HepG2 (cell line): ENCODE measurements around the gene KCTD14. TPM values are rescaled to one million over a fixed set of nuclear protein-coding genes. Genes with fewer than 3 reads are reported as not detected.

Source experiments
- ELF1 ChIP-seq: sonication (generic); formaldehyde crosslinking; IDR thresholded peaks from 2 replicates; pipeline ENCODE4 v1.4.0; 2020; ENCODE audit warnings: missing genetic modification reagents
- GZF1 ChIP-seq: sonication (generic); formaldehyde crosslinking; IDR thresholded peaks from 2 replicates; pipeline ENCODE4 v1.5.1; 2020; ENCODE audit warnings: mild to moderate bottlenecking, missing genetic modification reagents
- JDP2 ChIP-seq: sonication (generic); formaldehyde crosslinking; IDR thresholded peaks from 2 replicates; pipeline ENCODE4 v1.8.1; 2022; ENCODE audit warnings: missing genetic modification reagents, borderline replicate concordance
- MAF1 ChIP-seq: sonication (generic); formaldehyde crosslinking; IDR thresholded peaks from 2 replicates; pipeline ENCODE4 v1.5.0; 2020; ENCODE audit warnings: missing genetic modification reagents, borderline replicate concordance
- NKX3-1 ChIP-seq: sonication (generic); formaldehyde crosslinking; IDR thresholded peaks from 2 replicates; pipeline ENCODE4 v1.5.0; 2020; ENCODE audit warnings: missing genetic modification reagents
- PLRG1 ChIP-seq: fragments of 450-650 bp; conservative IDR thresholded peaks from 2 replicates; pipeline ENCODE4 v1.6.1; 2016
- PRDM15 ChIP-seq: sonication (generic); formaldehyde crosslinking; IDR thresholded peaks from 2 replicates; pipeline ENCODE4 v1.4.0; 2020; ENCODE audit warnings: missing genetic modification reagents
- REXO4 ChIP-seq: sonication (generic); formaldehyde crosslinking; IDR thresholded peaks from 2 replicates; pipeline ENCODE4 v1.8.0; 2022; ENCODE audit warnings: missing genetic modification reagents, mild to moderate bottlenecking, borderline replicate concordance
- SMYD3 ChIP-seq: sonication (generic); formaldehyde crosslinking; IDR thresholded peaks from 2 replicates; pipeline ENCODE4 v1.8.1; 2023; ENCODE audit warnings: mild to moderate bottlenecking, missing genetic modification reagents
- ZMAT3 ChIP-seq: sonication (generic); formaldehyde crosslinking; conservative IDR thresholded peaks from 2 replicates; pipeline ENCODE4 v1.7.0; 2021; ENCODE audit warnings: missing genetic modification reagents
- ZMYM2 ChIP-seq: sonication (generic); formaldehyde crosslinking; IDR thresholded peaks from 2 replicates; pipeline ENCODE4 v1.8.0; 2022; ENCODE audit warnings: mild to moderate bottlenecking, missing genetic modification reagents
- ZNF143 ChIP-seq: sonication (generic); formaldehyde crosslinking; IDR thresholded peaks from 2 replicates; pipeline ENCODE4 v1.4.0; 2020; ENCODE audit warnings: missing genetic modification reagents
- ZNF232 ChIP-seq: sonication (generic); formaldehyde crosslinking; IDR thresholded peaks from 2 replicates; pipeline ENCODE4 v1.4.0; 2020; ENCODE audit warnings: missing genetic modification reagents, borderline replicate concordance
- ZNF543 ChIP-seq: sonication (generic); formaldehyde crosslinking; IDR thresholded peaks from 2 replicates; pipeline ENCODE4 v1.4.0; 2020; ENCODE audit warnings: mild to moderate bottlenecking, missing genetic modification reagents
- ZNF547 ChIP-seq: sonication (generic); formaldehyde crosslinking; IDR thresholded peaks from 2 replicates; pipeline ENCODE4 v1.5.1; 2020; ENCODE audit warnings: mild to moderate bottlenecking, missing genetic modification reagents
- ZNF709 ChIP-seq: sonication (generic); formaldehyde crosslinking; IDR thresholded peaks from 2 replicates; pipeline ENCODE4 v1.5.0; 2020; ENCODE audit warnings: mild to moderate bottlenecking, missing genetic modification reagents
- ZNF740 ChIP-seq: sonication (generic); formaldehyde crosslinking; IDR thresholded peaks from 2 replicates; pipeline ENCODE4 v1.4.0; 2020; ENCODE audit warnings: missing genetic modification reagents
- ZNF746 ChIP-seq: sonication (generic); formaldehyde crosslinking; IDR thresholded peaks from 2 replicates; pipeline ENCODE4 v1.8.0; 2022; ENCODE audit warnings: mild to moderate bottlenecking, missing genetic modification reagents
- ZSCAN29 ChIP-seq: sonication (generic); formaldehyde crosslinking; conservative IDR thresholded peaks from 2 replicates; pipeline ENCODE4 v1.4.0; 2020; ENCODE audit warnings: mild to moderate bottlenecking, missing genetic modification reagents
- polyA plus RNA-seq, 8 experiments: library from polyadenylated mRNA; depleted of rRNA in 3 of 8; stranded (reverse) in 7 of 8; unstranded in 1 of 8; fragments of >200 nt; fragmentation: Illumina TruSeq in 4 of 8; extraction: Trizol in 4 of 8; gene quantifications; 2 replicates each; pipeline versions ENCODE4 v1.2.1 to v1.2.3, GENCODE V29; 2011 to 2016; ENCODE audit warnings: low read depth in 4 of 8, missing spikeins in 1 of 8, mixed read lengths in 1 of 8; ENCODE audit not compliant: insufficient read depth in 1 of 8
- total RNA-seq, 5 experiments: library from RNA; depleted of rRNA; stranded (reverse); fragments of >200 nt; fragmentation: Illumina TruSeq; extraction: Trizol; gene quantifications; 2 replicates each; pipeline ENCODE4 v1.2.3, GENCODE V29; 2016; ENCODE audit warnings: low read depth in 1 of 5
- TF ChIP-seq, protein P1 (sequence below): IDR thresholded peaks from 2 replicates; pipeline ENCODE4 v1.6.1; 2018; ENCODE audit warnings: missing genetic modification reagents
- TF ChIP-seq, protein P2 (sequence below): sonication (generic); formaldehyde crosslinking; IDR thresholded peaks from 2 replicates; pipeline ENCODE4 v1.5.0; 2020; ENCODE audit warnings: missing genetic modification reagents
- TF ChIP-seq, protein P3 (sequence below): IDR thresholded peaks from 2 replicates; pipeline ENCODE4 v1.6.1; 2016; ENCODE audit warnings: missing compliant biosample characterization, missing genetic modification reagents, borderline replicate concordance

KCTD14 gene
- total and polyA plus RNA-seq, 2 of the 13 experiments (the other 11 are each of a cell fraction or from before 2014, with no cell fraction given) = 10.3 to 15.6 TPM

- TF ChIP-seq, protein P1, sequence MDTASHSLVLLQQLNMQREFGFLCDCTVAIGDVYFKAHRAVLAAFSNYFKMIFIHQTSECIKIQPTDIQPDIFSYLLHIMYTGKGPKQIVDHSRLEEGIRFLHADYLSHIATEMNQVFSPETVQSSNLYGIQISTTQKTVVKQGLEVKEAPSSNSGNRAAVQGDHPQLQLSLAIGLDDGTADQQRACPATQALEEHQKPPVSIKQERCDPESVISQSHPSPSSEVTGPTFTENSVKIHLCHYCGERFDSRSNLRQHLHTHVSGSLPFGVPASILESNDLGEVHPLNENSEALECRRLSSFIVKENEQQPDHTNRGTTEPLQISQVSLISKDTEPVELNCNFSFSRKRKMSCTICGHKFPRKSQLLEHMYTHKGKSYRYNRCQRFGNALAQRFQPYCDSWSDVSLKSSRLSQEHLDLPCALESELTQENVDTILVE (CRISPR knock-in tag) = peak; percentile 98
- no peak for TF ChIP-seq ZNF709 (CRISPR knock-in tag)
- TF ChIP-seq ZNF232 (CRISPR knock-in tag) = no peak
- peak; percentile 38; the same call in 1 of the 2 replicates for TF ChIP-seq ZNF740
- TF ChIP-seq ELF1 (CRISPR knock-in tag) = peak; percentile 95
- TF ChIP-seq SMYD3 = no peak
- no peak for TF ChIP-seq ZMYM2 (CRISPR knock-in tag)
- peak; percentile 49; the same call in 1 of the 2 replicates for TF ChIP-seq ZMAT3 (CRISPR knock-in tag)
- no peak for TF ChIP-seq GZF1 (CRISPR knock-in tag)
- TF ChIP-seq NKX3-1 = no peak
- peak; percentile 79 for TF ChIP-seq ZNF746 (CRISPR knock-in tag)
- TF ChIP-seq PLRG1 = no peak
- TF ChIP-seq, protein P2, sequence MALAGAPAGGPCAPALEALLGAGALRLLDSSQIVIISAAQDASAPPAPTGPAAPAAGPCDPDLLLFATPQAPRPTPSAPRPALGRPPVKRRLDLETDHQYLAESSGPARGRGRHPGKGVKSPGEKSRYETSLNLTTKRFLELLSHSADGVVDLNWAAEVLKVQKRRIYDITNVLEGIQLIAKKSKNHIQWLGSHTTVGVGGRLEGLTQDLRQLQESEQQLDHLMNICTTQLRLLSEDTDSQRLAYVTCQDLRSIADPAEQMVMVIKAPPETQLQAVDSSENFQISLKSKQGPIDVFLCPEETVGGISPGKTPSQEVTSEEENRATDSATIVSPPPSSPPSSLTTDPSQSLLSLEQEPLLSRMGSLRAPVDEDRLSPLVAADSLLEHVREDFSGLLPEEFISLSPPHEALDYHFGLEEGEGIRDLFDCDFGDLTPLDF = peak; percentile 59; the same call in 1 of the 2 replicates
- no peak for TF ChIP-seq MAF1
- TF ChIP-seq ZNF543 (CRISPR knock-in tag) = peak; percentile 49
- peak; percentile 46; the same call in 1 of the 2 replicates for TF ChIP-seq ZNF547 (CRISPR knock-in tag)
- TF ChIP-seq REXO4 = no peak
- TF ChIP-seq PRDM15 (CRISPR knock-in tag) = peak; percentile 99
- TF ChIP-seq ZSCAN29 = peak; percentile 97
- no peak for TF ChIP-seq JDP2 (CRISPR knock-in tag)
- peak; percentile 88 for TF ChIP-seq ZNF143 (CRISPR knock-in tag)
- TF ChIP-seq, protein P3, sequence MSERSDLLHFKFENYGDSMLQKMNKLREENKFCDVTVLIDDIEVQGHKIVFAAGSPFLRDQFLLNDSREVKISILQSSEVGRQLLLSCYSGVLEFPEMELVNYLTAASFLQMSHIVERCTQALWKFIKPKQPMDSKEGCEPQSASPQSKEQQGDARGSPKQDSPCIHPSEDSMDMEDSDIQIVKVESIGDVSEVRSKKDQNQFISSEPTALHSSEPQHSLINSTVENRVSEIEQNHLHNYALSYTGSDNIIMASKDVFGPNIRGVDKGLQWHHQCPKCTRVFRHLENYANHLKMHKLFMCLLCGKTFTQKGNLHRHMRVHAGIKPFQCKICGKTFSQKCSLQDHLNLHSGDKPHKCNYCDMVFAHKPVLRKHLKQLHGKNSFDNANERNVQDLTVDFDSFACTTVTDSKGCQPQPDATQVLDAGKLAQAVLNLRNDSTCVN (CRISPR knock-in tag) = peak; percentile 79; the same call in 1 of the 2 replicates
Observed at GRCh38 chr11:77994434-77995362, 28.4 kb downstream of the KCTD14 start, which contains the start of gene INTS4 (continued).
